Adrenal gland (tissue), 5 donors: Measurements from ENCODE around the gene CALM3.
"Not testable (repeated sequence)": the region's sequence is repeated elsewhere in the genome, so short reads cannot be mapped to it uniquely, and the experiment has no call there.

Experiments used
- CTCF ChIP-seq, 6 experiments: fragments of 450-650 bp in 4 of 6; fragments of 200-600 bp in 2 of 6; sonication (generic) in 1 of 6; IDR thresholded peaks; 1 replicate in 5 of 6; 2 replicates in 1 of 6; pipeline versions ENCODE4 v1.5.1 to v1.8.0; 2016 to 2021; ENCODE audit warnings: antibody characterized with exemption in 6 of 6, mild to moderate bottlenecking in 2 of 6, moderate library complexity in 1 of 6
- POLR2A ChIP-seq, 2 donors: fragments of 450-650 bp; IDR thresholded peaks; one replicate each; pipeline ENCODE4 v1.6.1; 2017; ENCODE audit warnings: antibody characterized with exemption in 2 of 2, mild to moderate bottlenecking in 2 of 2, moderate library complexity in 1 of 2
- donor health status: DM: no; HTN: no; CAD: no.

- not testable (repeated sequence) for TF ChIP-seq POLR2A, CTCF (IDR thresholded peaks at IDR 0.05)
Measured at GRCh38 chr19:46556471-46556870, 44.7 kb upstream of the CALM3 start.
